IPS-18a (cell line): ENCODE measurements around the gene UGT1A7.

Experiments
- H3K27ac ChIP-seq: one replicate; pipeline ENCODE4 v1.5.1; 2013; ENCODE audit warnings: low read length
- H3K27me3 ChIP-seq: one replicate; pipeline ENCODE4 v1.6.1; 2013; ENCODE audit warnings: mild to moderate bottlenecking, low read length; ENCODE audit not compliant: control insufficient read depth, insufficient read depth
- H3K36me3 ChIP-seq: one replicate; pipeline ENCODE4 v1.6.1; 2013; ENCODE audit warnings: low read depth, low read length; ENCODE audit not compliant: control insufficient read depth
- H3K4me1 ChIP-seq: one replicate; pipeline ENCODE4 v1.6.1; 2013; ENCODE audit warnings: low read depth, low read length; ENCODE audit not compliant: control insufficient read depth
- H3K4me3 ChIP-seq: one replicate; pipeline ENCODE4 v1.5.1; 2013; ENCODE audit warnings: low read length
- H3K9ac ChIP-seq: one replicate; pipeline ENCODE4 v1.6.1; 2013; ENCODE audit warnings: mild to moderate bottlenecking, low read length, moderate library complexity
- H3K9me3 ChIP-seq: one replicate; pipeline ENCODE4 v1.6.1; 2013; ENCODE audit warnings: low read depth, low read length; ENCODE audit not compliant: control insufficient read depth

Gene UGT1A7

DNA sequence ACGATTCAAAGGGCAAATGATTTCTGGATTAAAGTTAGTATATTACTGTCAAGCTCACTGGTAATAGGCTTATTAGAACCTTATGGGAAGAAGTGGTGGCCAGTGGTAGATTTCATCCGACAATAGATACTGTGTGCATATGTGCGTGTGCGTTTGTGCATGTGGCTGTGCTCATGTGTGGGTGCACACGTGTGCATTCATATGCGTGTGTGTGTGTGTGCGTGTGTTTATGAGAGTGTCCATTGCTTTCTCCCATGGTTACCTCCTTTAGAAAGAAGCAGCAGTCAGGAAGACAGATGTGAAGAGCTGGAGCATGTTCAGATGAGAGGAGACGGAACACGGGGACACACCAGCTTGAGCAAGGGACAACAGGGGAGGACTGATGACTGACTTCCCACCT is 87.6 kb downstream of the UGT1A7 start:
- H3K9me3 ChIP-seq: no peaks in the 10 kb centered on the region
- H3K27ac ChIP-seq: no peak overlapping the region
- no peak overlapping the region for H3K4me3 ChIP-seq
- no peaks in the 10 kb centered on the region for H3K27me3 ChIP-seq
- H3K4me1 ChIP-seq: peaks cover 9% of the 10 kb centered on the region
- no peak overlapping the region for H3K9ac ChIP-seq
- H3K36me3 ChIP-seq: no peaks in the 10 kb centered on the region

DNA sequence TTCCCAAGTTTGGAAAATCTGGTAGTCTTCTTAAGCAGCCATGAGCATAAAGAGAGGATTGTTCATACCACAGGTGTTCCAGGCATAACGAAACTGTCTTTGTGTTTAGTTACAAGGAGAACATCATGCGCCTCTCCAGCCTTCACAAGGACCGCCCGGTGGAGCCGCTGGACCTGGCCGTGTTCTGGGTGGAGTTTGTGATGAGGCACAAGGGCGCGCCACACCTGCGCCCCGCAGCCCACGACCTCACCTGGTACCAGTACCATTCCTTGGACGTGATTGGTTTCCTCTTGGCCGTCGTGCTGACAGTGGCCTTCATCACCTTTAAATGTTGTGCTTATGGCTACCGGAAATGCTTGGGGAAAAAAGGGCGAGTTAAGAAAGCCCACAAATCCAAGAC is 90.5 kb downstream of the UGT1A7 start:
- H3K36me3 ChIP-seq: no peaks in the 10 kb centered on the region
- H3K4me1 ChIP-seq: peaks cover 9% of the 10 kb centered on the region
- H3K9ac ChIP-seq: no peak overlapping the region
- H3K27me3 ChIP-seq: no peaks in the 10 kb centered on the region
- H3K9me3 ChIP-seq: no peaks in the 10 kb centered on the region
- H3K4me3 ChIP-seq: no peak overlapping the region
- H3K27ac ChIP-seq: no peak overlapping the region

GRCh38 chr2:233772583-233772982 is 90.9 kb downstream of the UGT1A7 start:
- Histone ChIP-seq H3K36me3 (no peaks in the 10 kb centered on the region), H3K9ac (no peak overlapping the region), H3K4me1 (peaks cover 7% of the 10 kb centered on the region), H3K27ac (no peak overlapping the region), H3K4me3 (no peak overlapping the region), H3K27me3 (no peaks in the 10 kb centered on the region), H3K9me3 (no peaks in the 10 kb centered on the region)

- Histone ChIP-seq H3K36me3 (no peaks in the 10 kb centered on the region), H3K4me1 (no peaks in the 10 kb centered on the region), H3K9ac (no peak overlapping the region), H3K4me3 (no peak overlapping the region), H3K9me3 (no peaks in the 10 kb centered on the region), H3K27me3 (no peaks in the 10 kb centered on the region), H3K27ac (no peak overlapping the region)
These were observed 92.2 kb downstream of the UGT1A7 start for GRCh38 chr2:233773854-233774253.

GRCh38 chr2:233775414-233775813 is 93.7 kb downstream of the UGT1A7 start:
- H3K36me3 ChIP-seq: no peaks in the 10 kb centered on the region
- H3K9me3 ChIP-seq: no peaks in the 10 kb centered on the region
- no peak overlapping the region for H3K4me3 ChIP-seq
- H3K9ac ChIP-seq: no peak overlapping the region
- H3K4me1 ChIP-seq: no peaks in the 10 kb centered on the region
- no peaks in the 10 kb centered on the region for H3K27me3 ChIP-seq
- H3K27ac ChIP-seq: no peak overlapping the region

DNA sequence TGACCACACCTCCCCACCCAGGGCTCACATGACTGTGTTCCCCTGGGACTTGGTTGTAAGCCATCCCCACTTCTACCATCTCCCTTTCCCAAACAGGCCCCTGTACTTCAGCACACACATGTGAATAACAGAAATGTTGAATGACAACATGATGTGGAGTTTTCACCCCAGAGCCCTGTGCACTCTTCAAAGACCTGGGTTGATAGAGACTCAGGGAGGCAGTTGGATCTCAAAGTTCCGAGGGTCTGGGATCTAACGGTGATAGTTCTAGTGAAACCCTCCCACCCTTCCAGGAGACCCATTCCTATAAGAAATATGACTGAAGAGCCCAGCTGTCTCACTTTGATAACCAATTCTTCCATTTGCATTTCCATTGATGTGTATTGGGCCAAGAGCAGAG is 96.3 kb downstream of the UGT1A7 start, which contains the start of gene MROH2A:
MROH2A (plus strand) TSS at position 301 of the 400 bp plus-strand sequence. CDS start 1,029 bp downstream, outside the sequence.
- Histone ChIP-seq H3K27ac (no peak within 1 kb of the TSS), H3K9ac (no peak within 1 kb of the TSS), H3K27me3 (no peaks in the 10 kb centered on the region), H3K4me3 (no peak within 1 kb of the TSS), H3K4me1 (no peaks in the 10 kb centered on the region), H3K9me3 (no peaks in the 10 kb centered on the region), H3K36me3 (no peaks in the 10 kb centered on the region)

DNA sequence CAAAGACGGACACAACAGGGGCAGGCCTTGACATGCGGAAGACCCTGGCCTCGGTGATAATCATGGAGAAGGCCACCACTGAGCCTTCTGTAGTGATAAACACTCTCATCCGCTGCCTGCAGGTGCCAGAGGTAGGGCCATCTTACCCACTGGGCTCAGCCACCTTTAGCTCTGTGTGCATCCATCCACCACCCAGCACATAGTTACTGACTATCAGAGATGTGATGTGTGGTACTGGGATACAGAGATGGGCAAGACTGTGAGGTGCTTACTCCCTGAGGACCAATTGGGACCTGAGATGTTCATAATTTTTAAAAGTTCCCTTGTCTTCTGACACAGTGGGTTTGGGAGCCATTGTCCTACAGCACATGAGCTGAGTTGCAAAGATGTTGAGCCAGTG is 98.0 kb downstream of the UGT1A7 start:
- no peak overlapping the region for H3K9ac ChIP-seq
- no peaks in the 10 kb centered on the region for H3K36me3 ChIP-seq
- H3K27me3 ChIP-seq: no peaks in the 10 kb centered on the region
- H3K4me1 ChIP-seq: no peaks in the 10 kb centered on the region
- no peak overlapping the region for H3K4me3 ChIP-seq
- H3K27ac ChIP-seq: no peak overlapping the region
- H3K9me3 ChIP-seq: no peaks in the 10 kb centered on the region

DNA sequence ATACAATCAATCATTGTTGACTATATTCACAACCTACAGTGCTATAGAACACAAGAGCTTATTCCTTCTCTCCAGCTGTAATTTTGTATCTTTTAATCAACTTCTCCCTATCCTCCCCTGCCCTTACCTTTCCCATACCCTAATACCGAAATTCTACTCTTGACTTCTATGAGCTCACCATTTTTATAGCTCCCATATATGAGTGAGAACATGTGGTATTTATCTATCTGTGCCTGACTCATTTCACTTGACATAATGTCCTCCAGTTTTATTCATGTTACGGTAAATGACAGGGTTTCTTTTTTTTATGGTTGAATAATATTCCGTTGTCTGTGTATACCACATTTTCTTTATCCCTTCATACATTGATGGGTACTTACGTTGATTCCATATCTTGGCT is 99.1 kb downstream of the UGT1A7 start:
- Histone ChIP-seq H3K36me3 (no peaks in the 10 kb centered on the region), H3K27me3 (no peaks in the 10 kb centered on the region), H3K27ac (no peak overlapping the region), H3K4me1 (no peaks in the 10 kb centered on the region), H3K9me3 (no peaks in the 10 kb centered on the region), H3K9ac (no peak overlapping the region), H3K4me3 (no peak overlapping the region)

- Histone ChIP-seq H3K36me3 (no peaks in the 10 kb centered on the region), H3K9ac (no peak overlapping the region), H3K27me3 (no peaks in the 10 kb centered on the region), H3K4me1 (no peaks in the 10 kb centered on the region), H3K27ac (no peak overlapping the region), H3K4me3 (no peak overlapping the region), H3K9me3 (no peaks in the 10 kb centered on the region)
These were observed 107.9 kb downstream of the UGT1A7 start for GRCh38 chr2:233789554-233789953.

- Histone ChIP-seq H3K9ac (no peak overlapping the region), H3K4me3 (no peak overlapping the region), H3K4me1 (no peaks in the 10 kb centered on the region), H3K27me3 (no peaks in the 10 kb centered on the region), H3K9me3 (no peaks in the 10 kb centered on the region), H3K27ac (no peak overlapping the region), H3K36me3 (no peaks in the 10 kb centered on the region)
These were observed 109.6 kb downstream of the UGT1A7 start for GRCh38 chr2:233791151-233791882.

DNA sequence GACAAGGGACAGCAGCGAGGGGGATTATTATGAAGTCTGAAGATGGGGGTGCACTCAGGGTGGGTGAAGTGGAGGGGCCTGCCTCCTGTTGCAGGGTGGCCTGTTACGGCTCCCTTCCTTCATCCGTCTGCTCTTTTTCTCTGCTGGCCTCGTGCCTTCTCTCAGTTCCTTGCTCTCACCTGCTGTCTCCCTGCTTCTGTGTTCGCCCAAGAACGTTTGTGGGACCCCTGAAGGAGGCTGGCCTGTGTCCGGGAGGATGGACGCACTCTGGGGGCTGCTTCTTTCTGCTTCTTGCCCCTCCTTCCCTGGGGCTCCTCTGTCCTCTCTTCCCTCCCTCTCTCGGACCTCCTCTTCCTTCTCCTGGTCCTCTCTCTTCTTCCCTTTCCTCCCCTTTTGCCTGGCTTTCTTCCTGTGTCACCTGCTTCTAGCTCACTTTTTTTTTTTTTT is 110.2 kb downstream of the UGT1A7 start:
- no peaks in the 10 kb centered on the region for H3K27me3 ChIP-seq
- no peaks in the 10 kb centered on the region for H3K36me3 ChIP-seq
- H3K4me3 ChIP-seq: no peak overlapping the region
- H3K9ac ChIP-seq: no peak overlapping the region
- no peaks in the 10 kb centered on the region for H3K9me3 ChIP-seq
- H3K27ac ChIP-seq: no peak overlapping the region
- no peaks in the 10 kb centered on the region for H3K4me1 ChIP-seq

GRCh38 chr2:233792720-233793119 is 111.0 kb downstream of the UGT1A7 start:
- no peak overlapping the region for H3K4me3 ChIP-seq
- H3K4me1 ChIP-seq: no peaks in the 10 kb centered on the region
- no peaks in the 10 kb centered on the region for H3K36me3 ChIP-seq
- H3K9me3 ChIP-seq: no peaks in the 10 kb centered on the region
- no peaks in the 10 kb centered on the region for H3K27me3 ChIP-seq
- H3K27ac ChIP-seq: no peak overlapping the region
- H3K9ac ChIP-seq: no peak overlapping the region
